Panc1 (cell line): ENCODE results near the gene KCNJ1. TPM values are rescaled to one million over a fixed set of nuclear protein-coding genes. Genes with fewer than 3 reads are reported as not detected.

ENCODE experiments used
- ATAC-seq: fragments of 200-7000 bp; cut with Tn5 transposase; 2 replicates; pipeline ENCODE4 v1.9.1; 2020; ENCODE audit warnings: mild to moderate bottlenecking, moderate library complexity
- BruUV-seq: library from RNA; stranded (reverse); fragments of 400-500 nt; replicated peaks from 2 replicates; lab custom pipeline; 2021; lab: Mats Ljungman, UMichigan
- CTCF ChIA-PET: fragments of 300-600 bp; sonication (Branson Sonifier 250); formaldehyde crosslinking; loops from one replicate; lab custom pipeline; 2022; ENCODE audit warnings: antibody characterized with exemption; lab: Charles Lee
- POLR2A ChIA-PET: fragments of 300-600 bp; sonication (Branson Sonifier 250); formaldehyde crosslinking; loops from one replicate; lab custom pipeline; 2022; ENCODE audit warnings: antibody characterized with exemption; lab: Charles Lee
- DNase-seq: peaks from one replicate; pipeline ENCODE4 v3.0.0-alpha.2; 2010; ENCODE audit warnings: low read depth, low spot score
- H3K27ac ChIP-seq: 2 replicates; pipeline ENCODE4 v1.5.1; 2011; ENCODE audit warnings: mild to moderate bottlenecking, low read length, inconsistent platforms
- H3K27me3 ChIP-seq: fragments of 200-500 bp; sonication (Bioruptor generic); 2 replicates; pipeline ENCODE4 v1.6.0; 2014; ENCODE audit warnings: low read length, inconsistent platforms; ENCODE audit not compliant: control insufficient read depth, insufficient read depth
- H3K36me3 ChIP-seq: fragments of 200-500 bp; sonication (Bioruptor generic); 2 replicates; pipeline ENCODE4 v1.5.1; 2014; ENCODE audit warnings: inconsistent platforms, mild to moderate bottlenecking, low read length, moderate library complexity; ENCODE audit not compliant: control insufficient read depth, insufficient read depth
- H3K4me1 ChIP-seq: 2 replicates; pipeline ENCODE4 v1.5.1; 2011; ENCODE audit warnings: inconsistent platforms, mild to moderate bottlenecking, low read length, moderate library complexity; ENCODE audit not compliant: control insufficient read depth, insufficient read depth
- H3K4me3 ChIP-seq, 2 experiments: 2 replicates each; pipeline ENCODE4 v1.5.1; 2011 to 2012; ENCODE audit warnings: low read depth in 2 of 2, low read length in 2 of 2, mild to moderate bottlenecking in 2 of 2, inconsistent platforms in 1 of 2, moderate library complexity in 1 of 2
- H3K9me3 ChIP-seq: fragments of 200-500 bp; sonication (Bioruptor generic); 2 replicates; pipeline ENCODE4 v1.5.1; 2014; ENCODE audit warnings: low read depth, mild to moderate bottlenecking, inconsistent platforms, low read length, moderate library complexity; ENCODE audit not compliant: control insufficient read depth, insufficient read depth
- POLR2AphosphoS5 ChIP-seq: IDR thresholded peaks from 2 replicates; pipeline ENCODE4 v1.6.1; 2012; ENCODE audit warnings: mild to moderate bottlenecking, low read depth, low read length, moderate library complexity
- SIN3A ChIP-seq: IDR thresholded peaks from 2 replicates; pipeline ENCODE4 v1.6.1; 2012; ENCODE audit warnings: low read depth, mild to moderate bottlenecking, low read length, moderate library complexity, borderline replicate concordance; ENCODE audit not compliant: insufficient read depth
- TCF7L2 ChIP-seq: IDR thresholded peaks from 2 replicates; pipeline ENCODE4 v1.6.1; 2011; ENCODE audit warnings: mild to moderate bottlenecking, low read depth, low read length, inconsistent platforms
- in situ Hi-C: cut with HindIII; loops from 2 replicates; pipeline ENCODE4 v1.10.0; 2016; ENCODE audit warnings: low sequenced_read_pairs, low pct_unique_long_range_greater_than_20kb
- intact Hi-C: fragments of 100-400 bp; cut with micrococcal nuclease; formaldehyde crosslinking; loops from one replicate; pipeline ENCODE4 v1.10.0; 2022; ENCODE audit not compliant: unreplicated experiment
- total RNA-seq: library from RNA; stranded (reverse); gene quantifications from one replicate; pipeline ENCODE4 v1.2.1, GENCODE V29; 2021; ENCODE audit not compliant: unreplicated experiment
- TF ChIP-seq, protein P1 (sequence below): fragments of 450-650 bp; IDR thresholded peaks from 2 replicates; pipeline ENCODE4 v1.5.1; 2017; ENCODE audit warnings: mild to moderate bottlenecking
- TF ChIP-seq, protein P2 (sequence below), 2 experiments: IDR thresholded peaks; 2 replicates each; pipeline ENCODE4 v1.6.1; 2011 to 2012; ENCODE audit warnings: low read depth in 2 of 2, control low read depth in 1 of 2, low read length in 1 of 2, mild to moderate bottlenecking in 1 of 2, moderate library complexity in 1 of 2; ENCODE audit not compliant: insufficient read depth in 1 of 2

The KCNJ1 gene
- total RNA-seq, 1 experiment from 2014 or later: not detected

DNA sequence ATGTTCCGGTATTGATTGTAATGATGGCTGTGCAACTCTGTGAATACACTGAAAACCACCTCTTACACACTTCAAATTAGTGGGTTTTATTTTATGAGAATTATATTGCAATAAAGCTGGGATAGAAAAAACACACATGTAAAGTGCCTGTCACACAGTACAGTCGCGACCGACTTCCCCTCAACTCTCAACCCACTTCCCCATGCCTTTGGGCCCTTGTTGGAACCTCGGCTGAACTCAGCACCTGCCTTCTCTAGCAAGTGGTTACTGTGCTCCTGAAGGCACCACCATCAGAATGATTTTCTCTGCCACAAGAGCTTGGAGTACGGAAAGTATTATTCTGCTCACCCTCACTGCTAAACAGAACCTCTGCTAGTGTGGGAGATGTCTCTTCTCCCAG, 13.5 kb downstream of the KCNJ1 start:
- Histone ChIP-seq H3K9me3 (no peaks in the 10 kb centered on the region), H3K27me3 (0 out of 2 replicates have a peak, but pooled peaks cover 5% of the 10 kb centered on the region), H3K4me3 (no peak overlapping the region), H3K27ac (no peak overlapping the region), H3K36me3 (no peaks in the 10 kb centered on the region), H3K4me1 (no peaks in the 10 kb centered on the region)
- BruUV-seq: no TSS peak
- ChIA-PET CTCF (no interaction called here), POLR2A (interaction anchor here (0.5 kb wide), 1 partner anchor 93 kb away, joined by 4 read pairs; no protein-coding TSS in a partner anchor)
- DNase-seq (no peak), ATAC-seq (no peak)
- in situ Hi-C loops: no loop called here
- intact Hi-C loops: no loop called here
- TF ChIP-seq POLR2AphosphoS5 (no peak), SIN3A (no peak), TCF7L2 (no peak)
- TF ChIP-seq, protein P1, sequence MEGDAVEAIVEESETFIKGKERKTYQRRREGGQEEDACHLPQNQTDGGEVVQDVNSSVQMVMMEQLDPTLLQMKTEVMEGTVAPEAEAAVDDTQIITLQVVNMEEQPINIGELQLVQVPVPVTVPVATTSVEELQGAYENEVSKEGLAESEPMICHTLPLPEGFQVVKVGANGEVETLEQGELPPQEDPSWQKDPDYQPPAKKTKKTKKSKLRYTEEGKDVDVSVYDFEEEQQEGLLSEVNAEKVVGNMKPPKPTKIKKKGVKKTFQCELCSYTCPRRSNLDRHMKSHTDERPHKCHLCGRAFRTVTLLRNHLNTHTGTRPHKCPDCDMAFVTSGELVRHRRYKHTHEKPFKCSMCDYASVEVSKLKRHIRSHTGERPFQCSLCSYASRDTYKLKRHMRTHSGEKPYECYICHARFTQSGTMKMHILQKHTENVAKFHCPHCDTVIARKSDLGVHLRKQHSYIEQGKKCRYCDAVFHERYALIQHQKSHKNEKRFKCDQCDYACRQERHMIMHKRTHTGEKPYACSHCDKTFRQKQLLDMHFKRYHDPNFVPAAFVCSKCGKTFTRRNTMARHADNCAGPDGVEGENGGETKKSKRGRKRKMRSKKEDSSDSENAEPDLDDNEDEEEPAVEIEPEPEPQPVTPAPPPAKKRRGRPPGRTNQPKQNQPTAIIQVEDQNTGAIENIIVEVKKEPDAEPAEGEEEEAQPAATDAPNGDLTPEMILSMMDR: no peak
- TF ChIP-seq, protein P2, sequence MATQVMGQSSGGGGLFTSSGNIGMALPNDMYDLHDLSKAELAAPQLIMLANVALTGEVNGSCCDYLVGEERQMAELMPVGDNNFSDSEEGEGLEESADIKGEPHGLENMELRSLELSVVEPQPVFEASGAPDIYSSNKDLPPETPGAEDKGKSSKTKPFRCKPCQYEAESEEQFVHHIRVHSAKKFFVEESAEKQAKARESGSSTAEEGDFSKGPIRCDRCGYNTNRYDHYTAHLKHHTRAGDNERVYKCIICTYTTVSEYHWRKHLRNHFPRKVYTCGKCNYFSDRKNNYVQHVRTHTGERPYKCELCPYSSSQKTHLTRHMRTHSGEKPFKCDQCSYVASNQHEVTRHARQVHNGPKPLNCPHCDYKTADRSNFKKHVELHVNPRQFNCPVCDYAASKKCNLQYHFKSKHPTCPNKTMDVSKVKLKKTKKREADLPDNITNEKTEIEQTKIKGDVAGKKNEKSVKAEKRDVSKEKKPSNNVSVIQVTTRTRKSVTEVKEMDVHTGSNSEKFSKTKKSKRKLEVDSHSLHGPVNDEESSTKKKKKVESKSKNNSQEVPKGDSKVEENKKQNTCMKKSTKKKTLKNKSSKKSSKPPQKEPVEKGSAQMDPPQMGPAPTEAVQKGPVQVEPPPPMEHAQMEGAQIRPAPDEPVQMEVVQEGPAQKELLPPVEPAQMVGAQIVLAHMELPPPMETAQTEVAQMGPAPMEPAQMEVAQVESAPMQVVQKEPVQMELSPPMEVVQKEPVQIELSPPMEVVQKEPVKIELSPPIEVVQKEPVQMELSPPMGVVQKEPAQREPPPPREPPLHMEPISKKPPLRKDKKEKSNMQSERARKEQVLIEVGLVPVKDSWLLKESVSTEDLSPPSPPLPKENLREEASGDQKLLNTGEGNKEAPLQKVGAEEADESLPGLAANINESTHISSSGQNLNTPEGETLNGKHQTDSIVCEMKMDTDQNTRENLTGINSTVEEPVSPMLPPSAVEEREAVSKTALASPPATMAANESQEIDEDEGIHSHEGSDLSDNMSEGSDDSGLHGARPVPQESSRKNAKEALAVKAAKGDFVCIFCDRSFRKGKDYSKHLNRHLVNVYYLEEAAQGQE (IDR thresholded peaks at IDR 0.05; ENCODE audit: insufficient read depth in 1 of 2, low read depth in 2 of 2, low read length in 1 of 2): no peak

DNA sequence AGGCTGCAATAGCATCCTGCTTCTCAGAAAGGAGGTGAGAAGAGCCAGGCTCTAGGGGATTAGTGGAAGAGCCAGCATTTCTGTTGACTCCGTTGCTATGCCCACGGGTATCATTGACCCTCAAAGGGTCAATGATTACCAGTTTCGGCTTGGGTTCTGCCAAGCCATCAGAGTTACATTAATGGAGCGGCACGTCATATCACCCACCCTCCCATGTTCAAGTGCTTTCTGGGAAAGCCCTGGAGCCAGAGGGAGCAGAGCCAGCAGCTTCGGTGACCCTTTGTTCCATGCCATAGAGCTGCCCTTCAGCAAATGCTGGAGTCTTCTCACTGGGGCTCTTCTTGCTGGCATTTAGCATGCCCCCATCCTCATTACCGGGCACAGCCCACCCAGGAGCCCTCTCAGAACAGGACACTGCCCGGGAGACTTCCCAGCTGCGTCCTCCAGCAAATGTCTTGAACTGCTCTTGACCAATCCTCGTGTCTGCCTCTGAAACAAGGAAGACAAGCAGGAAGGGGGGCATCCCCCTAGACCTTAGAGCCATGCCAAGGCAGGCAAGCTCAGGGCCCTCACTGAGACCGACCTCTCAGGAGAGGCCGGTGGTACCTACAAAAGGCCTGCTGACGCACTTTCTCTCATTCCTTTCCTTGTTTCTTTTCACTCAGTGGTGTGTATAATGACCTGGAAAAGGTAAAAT, 14.6 kb downstream of the KCNJ1 start:
- Histone ChIP-seq H3K9me3 (no peaks in the 10 kb centered on the region), H3K27me3 (0 out of 2 replicates have a peak, but pooled peaks cover 3% of the 10 kb centered on the region), H3K4me3 (no peak overlapping the region), H3K4me1 (no peaks in the 10 kb centered on the region), H3K36me3 (no peaks in the 10 kb centered on the region), H3K27ac (no peak overlapping the region)
- no TSS peak for BruUV-seq
- ChIA-PET CTCF (interaction anchor here (0.6 kb wide), 1 partner anchor 982 kb away, joined by 3 read pairs; no protein-coding TSS in a partner anchor), POLR2A (no interaction called here)
- in situ Hi-C loops (no loop called here), intact Hi-C loops (no loop called here)
- ATAC-seq (no peak), DNase-seq (no peak)
- no peak for TF ChIP-seq POLR2AphosphoS5
